ENCODE data around the gene MED27. TPM values are rescaled to one million over a fixed set of nuclear protein-coding genes. Genes with fewer than 3 reads are reported as not detected.

MED27 gene
- total RNA-seq, 1 experiment from 2014 or later: 38.4 TPM

GRCh38 chr9:131815970-131816873, 263.4 kb downstream of the MED27 start:
- Histone ChIP-seq H3K4me3 (ENCODE audit: low read length) (no peak overlapping the region), H3K27ac (ENCODE audit: low read length) (no peak overlapping the region), H3K9ac (ENCODE audit: low read length) (no peak overlapping the region), H3F3A (ENCODE audit: low read length, unreplicated experiment) (no peaks in the 10 kb centered on the region), H2AFZ (ENCODE audit: low read length) (peak overlapping the region; percentile 34; the same call in 1 of the 2 replicates), H3K36me3 (ENCODE audit: low read depth, low read length) (no peaks in the 10 kb centered on the region), H3K4me1 (ENCODE audit: insufficient read depth, low read length) (peaks cover 10% of the 10 kb centered on the region), H3K9me3 (ENCODE audit: low read length) (no peaks in the 10 kb centered on the region), H3K9me2 (replicated peaks; ENCODE audit: low read length) (no peaks in the 10 kb centered on the region), H4K20me1 (ENCODE audit: low read length) (no peaks in the 10 kb centered on the region), H3K4me2 (ENCODE audit: low read length) (peak overlapping the region; percentile 56; the same call in 1 of the 2 replicates), H3K27me3 (ENCODE audit: low read length) (0 out of 2 replicates have a peak, but pooled peaks cover 4% of the 10 kb centered on the region), H3K79me2 (ENCODE audit: low read length) (no peaks in the 10 kb centered on the region)
- peak; percentile 22 for DNase-seq
- no peak for TF ChIP-seq CTCF (conservative IDR thresholded peaks at IDR 0.05; ENCODE audit: low read depth, low read length)
- TF ChIP-seq EZH2phosphoT487 (IDR thresholded peaks at IDR 0.05; ENCODE audit: borderline replicate concordance, low read length): no peak
- no peak for TF ChIP-seq EZH2 (IDR thresholded peaks at IDR 0.05; ENCODE audit: low read length, unreplicated experiment)
- intact Hi-C loops (cut with micrococcal nuclease): no loop called here
- ATAC-seq: 0 out of 2 replicates have a peak, but pooled peaks have one; percentile 42
- POLR2A ChIA-PET (ENCODE audit: unreplicated experiment): no interaction called here
- CTCF ChIA-PET: interaction anchor here (1.0 kb wide), 1 partner anchor 420 kb away, joined by 3 read pairs; no protein-coding TSS in a partner anchor
- no TSS peak for BruUV-seq (replicated peaks)

GRCh38 chr9:131814707-131815106, 265.0 kb downstream of the MED27 start:
- no peaks in the 10 kb centered on the region for H3F3A ChIP-seq (ENCODE audit: low read length, unreplicated experiment)
- POLR2A ChIA-PET (ENCODE audit: unreplicated experiment): no interaction called here
- peaks cover 21% of the 10 kb centered on the region for H3K4me1 ChIP-seq (ENCODE audit: insufficient read depth, low read length)
- H3K27me3 ChIP-seq (ENCODE audit: low read length): no peaks in the 10 kb centered on the region
- no peak overlapping the region for H3K27ac ChIP-seq (ENCODE audit: low read length)
- H3K9me2 ChIP-seq (replicated peaks; ENCODE audit: low read length): no peaks in the 10 kb centered on the region
- intact Hi-C loops (cut with micrococcal nuclease): no loop called here
- H3K4me3 ChIP-seq (ENCODE audit: low read length): no peak overlapping the region
- BruUV-seq (replicated peaks): no TSS peak
- no peak overlapping the region for H2AFZ ChIP-seq (ENCODE audit: low read length)
- H3K9ac ChIP-seq (ENCODE audit: low read length): no peak overlapping the region
- no peak for TF ChIP-seq EZH2 (IDR thresholded peaks at IDR 0.05; ENCODE audit: low read length, unreplicated experiment)
- TF ChIP-seq EZH2phosphoT487 (IDR thresholded peaks at IDR 0.05; ENCODE audit: borderline replicate concordance, low read length): no peak
- no peak for TF ChIP-seq CTCF (conservative IDR thresholded peaks at IDR 0.05; ENCODE audit: low read depth, low read length)
- H3K36me3 ChIP-seq (ENCODE audit: low read depth, low read length): no peaks in the 10 kb centered on the region
- no peak for DNase-seq
- no peaks in the 10 kb centered on the region for H3K79me2 ChIP-seq (ENCODE audit: low read length)
- CTCF ChIA-PET: no interaction called here
- no peaks in the 10 kb centered on the region for H4K20me1 ChIP-seq (ENCODE audit: low read length)
- no peak overlapping the region for H3K4me2 ChIP-seq (ENCODE audit: low read length)
- no peaks in the 10 kb centered on the region for H3K9me3 ChIP-seq (ENCODE audit: low read length)
- ATAC-seq: no peak

DNA sequence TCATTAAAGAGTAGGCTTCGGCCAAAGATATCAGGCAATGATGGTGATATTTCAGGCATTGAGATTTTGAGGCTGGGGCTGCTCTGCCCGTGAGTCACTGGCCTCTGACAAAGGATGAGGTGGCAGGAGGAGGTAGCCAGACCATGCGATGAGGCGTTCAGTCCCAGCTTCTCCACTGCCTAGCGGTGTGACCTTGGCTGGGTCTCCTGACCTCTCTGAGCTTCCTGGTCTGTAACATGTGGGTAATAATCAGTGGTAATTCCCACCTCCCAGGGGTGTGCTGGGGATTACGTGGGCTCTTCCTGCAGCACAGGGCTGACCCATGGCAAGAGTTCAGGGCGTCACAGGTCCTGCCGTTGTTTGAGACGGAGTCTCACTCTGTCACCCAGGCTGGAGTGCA, 266.6 kb downstream of the MED27 start:
- no peaks in the 10 kb centered on the region for H3K36me3 ChIP-seq (ENCODE audit: low read depth, low read length)
- ATAC-seq: peak; percentile 45; the same call in 1 of the 2 replicates
- H3K4me3 ChIP-seq (ENCODE audit: low read length): no peak overlapping the region
- no peaks in the 10 kb centered on the region for H3F3A ChIP-seq (ENCODE audit: low read length, unreplicated experiment)
- ChIA-PET POLR2A (ENCODE audit: unreplicated experiment) (no interaction called here), CTCF (no interaction called here)
- intact Hi-C loops (cut with micrococcal nuclease): no loop called here
- H4K20me1 ChIP-seq (ENCODE audit: low read length): no peaks in the 10 kb centered on the region
- peaks cover 21% of the 10 kb centered on the region for H3K4me1 ChIP-seq (ENCODE audit: insufficient read depth, low read length)
- H3K27me3 ChIP-seq (ENCODE audit: low read length): no peaks in the 10 kb centered on the region
- no peaks in the 10 kb centered on the region for H3K9me3 ChIP-seq (ENCODE audit: low read length)
- BruUV-seq (replicated peaks): no TSS peak
- no peak overlapping the region for H3K27ac ChIP-seq (ENCODE audit: low read length)
- peak; percentile 68 for DNase-seq
- H3K4me2 ChIP-seq (ENCODE audit: low read length): no peak overlapping the region
- TF ChIP-seq EZH2 (IDR thresholded peaks at IDR 0.05; ENCODE audit: low read length, unreplicated experiment): no peak
- TF ChIP-seq CTCF (conservative IDR thresholded peaks at IDR 0.05; ENCODE audit: low read depth, low read length): no peak
- no peak for TF ChIP-seq EZH2phosphoT487 (IDR thresholded peaks at IDR 0.05; ENCODE audit: borderline replicate concordance, low read length)
- H3K9me2 ChIP-seq (replicated peaks; ENCODE audit: low read length): no peaks in the 10 kb centered on the region
- H3K9ac ChIP-seq (ENCODE audit: low read length): no peak overlapping the region
- no peaks in the 10 kb centered on the region for H3K79me2 ChIP-seq (ENCODE audit: low read length)
- no peak overlapping the region for H2AFZ ChIP-seq (ENCODE audit: low read length)
